ENCODE measurements around the gene KRT7. TPM values are rescaled to one million over a fixed set of nuclear protein-coding genes. Genes with fewer than 3 reads are reported as not detected.

KRT7 gene
- total and polyA plus RNA-seq, 9 of the 15 experiments (the other 6 are each of a cell fraction or from before 2014, with no cell fraction given): 1.4 TPM; not detected in 8

GRCh38 chr12:52212701-52213563 lies 20.1 kb upstream of the KRT7 start:
- Histone ChIP-seq H3K9me3 (replicated peaks; ENCODE audit: control insufficient read depth, insufficient read depth, low read depth, low read length) (no peaks in the 10 kb centered on the region), H3K9me1 (ENCODE audit: control insufficient read depth, insufficient read depth, low read length) (no peaks in the 10 kb centered on the region), H2AFZ (ENCODE audit: low read depth, low read length) (no peak overlapping the region), H3K27me3 (ENCODE audit: control insufficient read depth in 2 of 2, insufficient read depth in 2 of 2, low read length in 2 of 2) (peaks cover 9 to 38% of the 10 kb centered on the region in 2 experiments; a peak in 4 of 5 replicates), H4K20me1 (replicated peaks; ENCODE audit: control insufficient read depth, insufficient read depth, low read length) (peaks cover 19% of the 10 kb centered on the region), H3K9ac (ENCODE audit: insufficient read depth in 1 of 2, low read depth in 2 of 2, low read length in 2 of 2) (no peak overlapping the region), H3K79me2 (ENCODE audit: control insufficient read depth, insufficient read depth, low read length) (no peaks in the 10 kb centered on the region), H3K4me3 (no peak overlapping the region), H3K27ac (ENCODE audit: extremely low read depth, low read depth, low read length) (no peak overlapping the region), H3K4me1 (replicated peaks in 1 of 2; ENCODE audit: control insufficient read depth in 2 of 2, insufficient read depth in 2 of 2, low read length in 2 of 2) (no peaks in the 10 kb centered on the region; a peak in 1 of 5 replicates), H3K36me3 (ENCODE audit: control insufficient read depth, insufficient read depth, low read length) (no peaks in the 10 kb centered on the region), H3K4me2 (ENCODE audit: insufficient read depth, low read length) (no peak overlapping the region)
- ChIA-PET CTCF (ENCODE audit: low intra/inter-chr PET ratio) (interaction anchor here (1.0 to 1.4 kb wide), 3 partner anchors 57 to 72 kb away, joined by 3 to 5 read pairs (median 3); no protein-coding TSS in a partner anchor), POLR2A (interaction anchor here (0.6 to 0.9 kb wide), 2 partner anchors 9 to 224 kb away, joined by 3 to 5 read pairs; no protein-coding TSS in a partner anchor)
- in situ Hi-C loops (cut with MboI): no loop called here
- DNase-seq (ENCODE audit: extremely low read depth in 1 of 4, low spot score in 3 of 4): no peak
- no peak for FAIRE-seq
- no TSS peak for BruUV-seq (replicated peaks)
- intact Hi-C loops (cut with micrococcal nuclease): no loop called here
- TF ChIP-seq PREB (CRISPR knock-in tag; IDR thresholded peaks at IDR 0.05) (no peak), HBP1 (CRISPR knock-in tag; IDR thresholded peaks at IDR 0.05) (0 out of 2 replicates have a peak, but pooled peaks have one; percentile 15), ZNF512 (tag; IDR thresholded peaks at IDR 0.05) (0 out of 2 replicates have a peak, but pooled peaks have one; percentile 17), ZBTB26 (CRISPR knock-in tag; IDR thresholded peaks at IDR 0.05) (0 out of 2 replicates have a peak, but pooled peaks have one; percentile 43)
- 6% methylated on average over 11 of the region's 13 CpGs for WGBS (ENCODE audit: insufficient coverage, low coverage, missing lambda C conversion rate)
- no peak for ATAC-seq

Measured in K562 (cell line).